ENCODE results near the gene RIPK4.
"Not testable (repeated sequence)": the region's sequence is repeated elsewhere in the genome, so short reads cannot be mapped to it uniquely, and the experiment has no call there.

The RIPK4 gene

GRCh38 chr21:41703857-41704501 is 62.9 kb downstream of the RIPK4 start:
- H3K4me3 ChIP-seq (ENCODE audit: low read depth, low read length): no peak overlapping the region
- DNase-seq (ENCODE audit: low read depth): peak; percentile 90
- no peak for TF ChIP-seq CTCF (IDR thresholded peaks at IDR 0.05; ENCODE audit: control insufficient read depth, extremely low read depth, insufficient read depth)

GRCh38 chr21:41701749-41702148 is 65.1 kb downstream of the RIPK4 start:
- H3K4me3 ChIP-seq (ENCODE audit: low read depth, low read length): no peak overlapping the region
- no peak for DNase-seq (ENCODE audit: low read depth)
- no peak for TF ChIP-seq CTCF (IDR thresholded peaks at IDR 0.05; ENCODE audit: control insufficient read depth, extremely low read depth, insufficient read depth)

- no peak overlapping the region for H3K4me3 ChIP-seq (ENCODE audit: low read depth, low read length)
- TF ChIP-seq CTCF (IDR thresholded peaks at IDR 0.05; ENCODE audit: control insufficient read depth, extremely low read depth, insufficient read depth): no peak
- no peak for DNase-seq (ENCODE audit: low read depth)
Measured at GRCh38 chr21:41699311-41699710, 67.5 kb downstream of the RIPK4 start.

GRCh38 chr21:41698071-41698470 is 68.8 kb downstream of the RIPK4 start:
- H3K4me3 ChIP-seq (ENCODE audit: low read depth, low read length): no peak overlapping the region
- DNase-seq (ENCODE audit: low read depth): no peak
- no peak for TF ChIP-seq CTCF (IDR thresholded peaks at IDR 0.05; ENCODE audit: control insufficient read depth, extremely low read depth, insufficient read depth)

- no peak for TF ChIP-seq CTCF (IDR thresholded peaks at IDR 0.05; ENCODE audit: control insufficient read depth, extremely low read depth, insufficient read depth)
- H3K4me3 ChIP-seq (ENCODE audit: low read depth, low read length): no peak overlapping the region
- DNase-seq (ENCODE audit: low read depth): no peak
Measured at GRCh38 chr21:41695513-41695912, 71.3 kb downstream of the RIPK4 start.

GRCh38 chr21:41694042-41694441 is 72.8 kb downstream of the RIPK4 start:
- H3K4me3 ChIP-seq (ENCODE audit: low read depth, low read length); DNase-seq (ENCODE audit: low read depth): not testable (repeated sequence)

- no peak overlapping the region for H3K4me3 ChIP-seq (ENCODE audit: low read depth, low read length)
- no peak for TF ChIP-seq CTCF (IDR thresholded peaks at IDR 0.05; ENCODE audit: control insufficient read depth, extremely low read depth, insufficient read depth)
- no peak for DNase-seq (ENCODE audit: low read depth)
Measured at GRCh38 chr21:41692185-41692565, 74.7 kb downstream of the RIPK4 start.
